HUES6 (cell line): ENCODE results near the gene SLC16A3.

Source experiments
- H3K27ac ChIP-seq: 2 replicates; pipeline ENCODE4 v1.7.0; 2013; ENCODE audit warnings: low read depth, mild to moderate bottlenecking, low read length, inconsistent platforms
- H3K27me3 ChIP-seq: 2 replicates; pipeline ENCODE4 v1.6.1; 2013; ENCODE audit warnings: low read length; ENCODE audit not compliant: control insufficient read depth, insufficient read depth
- H3K36me3 ChIP-seq: 2 replicates; pipeline ENCODE4 v1.6.1; 2013; ENCODE audit warnings: low read length; ENCODE audit not compliant: control insufficient read depth, insufficient read depth
- H3K4me1 ChIP-seq: 2 replicates; pipeline ENCODE4 v1.6.1; 2013; ENCODE audit warnings: low read length; ENCODE audit not compliant: control insufficient read depth, insufficient read depth
- H3K4me3 ChIP-seq: 2 replicates; pipeline ENCODE4 v1.5.1; 2013; ENCODE audit warnings: low read depth, low read length
- H3K9ac ChIP-seq: one replicate; pipeline ENCODE4 v1.6.1; 2013; ENCODE audit warnings: mild to moderate bottlenecking, low read length
- H3K9me3 ChIP-seq: 2 replicates; pipeline ENCODE4 v1.6.1; 2013; ENCODE audit warnings: low read depth, low read length; ENCODE audit not compliant: control insufficient read depth, insufficient read depth

Gene SLC16A3

DNA sequence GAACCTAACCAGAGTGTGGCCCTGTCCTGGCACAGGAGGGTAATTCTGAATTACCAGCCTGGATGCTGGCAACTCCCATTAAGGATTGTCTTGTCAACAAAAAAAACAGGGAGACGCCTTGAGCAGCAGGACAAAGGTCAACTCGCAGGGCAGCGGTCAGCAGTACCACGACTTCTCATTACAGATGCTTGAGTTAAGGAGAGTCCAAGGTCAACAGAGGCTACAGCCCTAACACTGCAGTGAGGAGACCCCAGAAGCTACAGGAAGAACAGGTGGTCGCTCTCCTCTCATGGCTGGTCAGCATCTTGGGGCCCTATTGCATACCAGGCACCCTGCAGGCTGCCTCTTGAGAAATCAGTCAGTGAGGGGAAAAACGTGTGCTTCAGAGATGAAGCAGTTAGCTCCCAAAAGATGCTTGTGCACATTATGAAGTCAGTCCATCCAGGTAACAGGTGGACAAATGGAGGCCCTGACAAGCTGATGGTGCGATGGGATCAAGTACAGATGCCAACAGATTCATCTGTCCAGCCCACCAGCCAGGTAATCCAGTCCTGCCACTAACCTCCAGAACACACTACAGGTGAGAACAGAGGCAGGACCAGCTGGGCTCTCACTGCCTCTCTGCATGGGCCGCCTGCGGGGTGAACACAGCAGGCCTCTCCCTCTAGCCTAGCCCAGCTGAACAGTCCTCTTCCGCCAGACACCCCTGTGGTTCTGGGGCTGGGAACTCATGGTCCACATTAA is 40.5 kb downstream of the SLC16A3 start:
- no peak overlapping the region for H3K27ac ChIP-seq
- no peaks in the 10 kb centered on the region for H3K27me3 ChIP-seq
- H3K36me3 ChIP-seq = peaks cover 68% of the 10 kb centered on the region
- peaks cover 28% of the 10 kb centered on the region for H3K4me1 ChIP-seq
- H3K4me3 ChIP-seq = no peak overlapping the region
- H3K9me3 ChIP-seq = no peaks in the 10 kb centered on the region
- H3K9ac ChIP-seq = no peak overlapping the region

DNA sequence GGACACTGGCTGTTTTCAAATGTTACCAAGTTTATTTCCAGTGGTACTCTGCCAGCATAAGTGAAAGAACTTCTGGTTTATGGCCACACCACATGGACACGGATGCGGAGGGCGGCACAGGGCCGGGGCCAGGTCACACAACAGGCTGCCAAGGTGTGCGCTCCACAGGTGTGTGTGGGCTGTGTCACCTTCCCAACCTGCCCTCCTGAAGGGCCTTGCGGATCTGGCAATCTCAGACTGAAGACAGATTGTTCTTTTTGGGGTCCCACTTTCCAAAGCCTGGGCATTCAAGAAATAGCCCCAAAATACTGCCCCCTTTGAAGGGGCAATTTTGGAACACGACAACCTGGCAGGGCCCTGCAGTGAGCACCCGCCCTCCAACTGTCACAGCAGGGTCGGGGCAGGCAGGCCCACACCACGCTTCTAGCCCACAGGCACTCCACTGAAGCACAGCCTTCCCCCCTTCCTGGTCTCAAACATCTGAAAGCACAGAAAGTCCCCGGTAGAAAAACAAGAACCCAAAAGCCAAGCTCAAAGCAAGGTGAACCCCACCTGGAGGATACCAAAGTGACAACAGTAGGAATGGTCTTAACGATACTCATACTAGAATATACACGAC is 41.1 kb downstream of the SLC16A3 start:
- Histone ChIP-seq H3K4me3 (no peak overlapping the region), H3K9me3 (no peaks in the 10 kb centered on the region), H3K36me3 (peaks cover 62% of the 10 kb centered on the region), H3K27ac (no peak overlapping the region), H3K27me3 (no peaks in the 10 kb centered on the region), H3K4me1 (peaks cover 29% of the 10 kb centered on the region), H3K9ac (no peak overlapping the region)

DNA sequence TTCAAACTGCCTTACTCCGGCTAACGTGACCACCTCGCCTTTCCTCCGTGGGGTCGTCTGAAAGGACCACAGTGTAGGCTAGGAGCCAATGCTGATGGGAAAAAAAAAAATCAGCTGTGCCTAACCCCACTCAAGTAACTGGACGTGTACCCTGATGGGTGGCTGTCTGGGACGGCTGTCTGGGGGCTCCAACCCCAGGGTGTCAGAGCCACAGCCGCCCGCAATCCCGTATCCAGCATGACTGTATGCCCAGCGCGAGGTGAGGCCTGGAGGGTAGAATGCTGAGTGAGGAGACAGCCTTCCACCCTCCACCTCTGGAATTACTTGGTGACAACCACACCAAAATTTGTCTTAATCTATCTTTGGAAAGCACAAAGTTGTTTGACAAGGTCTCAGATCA is 41.8 kb downstream of the SLC16A3 start:
- Histone ChIP-seq H3K4me3 (no peak overlapping the region), H3K4me1 (peaks cover 29% of the 10 kb centered on the region), H3K36me3 (peaks cover 55% of the 10 kb centered on the region), H3K27ac (no peak overlapping the region), H3K9me3 (no peaks in the 10 kb centered on the region), H3K9ac (no peak overlapping the region), H3K27me3 (0 out of 2 replicates have a peak, but pooled peaks cover 3% of the 10 kb centered on the region)

DNA sequence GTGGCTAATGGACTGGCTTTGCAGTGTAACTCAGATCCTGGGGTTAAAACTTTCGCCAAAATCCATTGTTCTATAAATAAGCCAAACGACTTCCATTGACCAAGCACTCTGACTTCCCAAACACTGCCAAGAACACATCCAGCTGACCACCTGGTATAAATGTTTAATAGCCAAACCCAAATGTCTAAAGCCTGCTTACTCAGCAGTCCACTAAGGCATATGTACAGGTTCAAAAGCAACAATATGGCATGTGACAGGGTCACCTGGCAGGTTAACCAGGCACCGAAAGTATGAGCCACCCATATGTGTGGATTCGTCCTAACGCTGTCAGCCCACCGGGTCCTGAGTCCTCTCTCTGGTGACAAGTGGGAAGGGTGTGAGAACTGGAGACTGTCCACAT is 42.6 kb downstream of the SLC16A3 start:
- Histone ChIP-seq H3K4me1 (peaks cover 29% of the 10 kb centered on the region), H3K4me3 (no peak overlapping the region), H3K36me3 (peaks cover 48% of the 10 kb centered on the region), H3K9ac (no peak overlapping the region), H3K27ac (no peak overlapping the region), H3K27me3 (0 out of 2 replicates have a peak, but pooled peaks cover 3% of the 10 kb centered on the region), H3K9me3 (no peaks in the 10 kb centered on the region)

DNA sequence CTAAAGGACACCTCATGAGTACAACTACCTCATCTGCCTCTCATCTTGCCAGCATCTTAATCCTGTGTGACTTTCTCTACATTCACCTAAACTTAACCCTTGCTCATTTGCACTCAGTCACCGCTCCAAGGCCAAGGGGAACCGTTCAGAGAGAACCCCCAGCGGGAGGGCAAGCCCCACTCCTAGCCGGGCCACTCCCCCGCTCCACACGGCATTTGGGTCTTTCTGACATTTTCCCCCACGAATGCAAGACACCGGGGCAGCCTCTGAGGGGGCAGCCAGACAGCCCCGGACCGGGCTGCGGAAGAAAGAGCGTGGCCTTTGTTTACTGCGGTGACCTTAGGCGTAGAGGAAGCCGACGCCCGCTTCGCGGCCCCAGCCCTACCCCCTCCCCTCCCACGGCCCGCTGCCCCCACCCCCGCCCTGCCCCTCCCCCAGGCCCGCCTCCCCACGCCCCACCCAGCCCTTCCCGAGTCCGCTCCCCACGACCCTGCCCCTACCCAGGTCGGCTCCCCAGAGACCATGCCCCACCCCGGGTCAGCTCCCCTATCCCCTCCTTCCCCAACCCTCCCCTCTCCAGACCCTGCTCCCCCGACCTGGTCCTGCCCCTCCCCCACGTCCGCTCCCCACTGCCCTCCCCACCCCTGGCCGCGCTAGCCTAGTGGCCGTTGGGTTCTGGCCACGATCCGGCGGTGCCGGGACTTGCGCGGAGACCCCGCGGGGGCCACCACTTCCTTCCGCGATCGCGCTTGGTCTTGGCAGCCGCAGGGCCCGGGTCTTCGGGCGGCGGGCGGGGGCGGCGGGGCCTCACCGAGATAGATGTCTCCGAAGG is 43.9 kb downstream of the SLC16A3 start:
- no peaks in the 10 kb centered on the region for H3K9me3 ChIP-seq
- H3K4me3 ChIP-seq = peak overlapping the region; percentile 86
- 0 out of 2 replicates have a peak, but pooled peaks cover 3% of the 10 kb centered on the region for H3K27me3 ChIP-seq
- peak overlapping the region; percentile 89 for H3K9ac ChIP-seq
- H3K36me3 ChIP-seq = peaks cover 36% of the 10 kb centered on the region
- peaks cover 34% of the 10 kb centered on the region for H3K4me1 ChIP-seq
- H3K27ac ChIP-seq = peak overlapping the region; percentile 100

DNA sequence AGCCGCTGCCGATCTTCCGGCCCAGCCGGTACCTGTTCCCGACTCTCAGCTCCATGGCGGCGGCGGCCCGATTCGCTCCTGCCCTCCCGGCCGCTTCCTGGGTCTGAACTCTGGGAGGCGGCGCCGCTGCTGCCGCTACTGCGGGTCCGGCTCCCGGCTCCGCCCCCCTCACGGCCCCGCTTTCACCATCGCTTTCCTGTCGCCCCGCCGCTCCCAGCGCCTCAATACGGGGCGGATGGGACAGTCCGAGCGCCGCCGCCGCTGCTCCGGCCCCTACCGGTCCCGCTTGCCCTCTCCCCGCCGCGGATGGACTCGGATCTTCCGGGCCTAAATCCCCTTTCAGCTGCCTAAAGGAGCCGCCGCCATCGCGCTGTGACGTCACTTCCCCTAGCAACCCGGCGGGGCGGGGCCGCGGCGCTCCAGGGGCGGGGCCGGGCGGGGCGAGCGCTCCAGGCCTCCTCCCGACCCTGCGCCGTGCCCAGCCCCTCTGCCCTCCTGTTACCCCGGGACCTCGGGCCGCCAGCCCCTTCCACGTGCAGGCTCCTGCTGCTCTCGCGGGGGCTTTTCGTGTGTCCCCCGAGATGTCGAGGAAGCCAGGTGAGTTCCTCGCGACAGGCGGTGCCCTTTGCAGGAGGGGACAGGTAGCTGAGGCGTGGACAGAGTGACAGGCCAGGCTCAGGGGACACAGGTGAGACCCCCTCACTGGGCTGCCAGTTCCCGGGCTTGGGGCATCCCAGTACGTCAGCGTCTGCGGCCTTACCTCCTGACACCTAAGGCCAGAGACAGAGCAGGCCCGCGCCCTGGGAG is 44.7 kb downstream of the SLC16A3 start, which contains the start of gene CSNK1D:
Gene CSNK1D, minus strand, starts transcription at position 374 of the 807 bp plus-strand sequence. Its CDS starts 319 bp downstream, at position 55.
- peaks cover 29% of the 10 kb centered on the region for H3K36me3 ChIP-seq

DNA sequence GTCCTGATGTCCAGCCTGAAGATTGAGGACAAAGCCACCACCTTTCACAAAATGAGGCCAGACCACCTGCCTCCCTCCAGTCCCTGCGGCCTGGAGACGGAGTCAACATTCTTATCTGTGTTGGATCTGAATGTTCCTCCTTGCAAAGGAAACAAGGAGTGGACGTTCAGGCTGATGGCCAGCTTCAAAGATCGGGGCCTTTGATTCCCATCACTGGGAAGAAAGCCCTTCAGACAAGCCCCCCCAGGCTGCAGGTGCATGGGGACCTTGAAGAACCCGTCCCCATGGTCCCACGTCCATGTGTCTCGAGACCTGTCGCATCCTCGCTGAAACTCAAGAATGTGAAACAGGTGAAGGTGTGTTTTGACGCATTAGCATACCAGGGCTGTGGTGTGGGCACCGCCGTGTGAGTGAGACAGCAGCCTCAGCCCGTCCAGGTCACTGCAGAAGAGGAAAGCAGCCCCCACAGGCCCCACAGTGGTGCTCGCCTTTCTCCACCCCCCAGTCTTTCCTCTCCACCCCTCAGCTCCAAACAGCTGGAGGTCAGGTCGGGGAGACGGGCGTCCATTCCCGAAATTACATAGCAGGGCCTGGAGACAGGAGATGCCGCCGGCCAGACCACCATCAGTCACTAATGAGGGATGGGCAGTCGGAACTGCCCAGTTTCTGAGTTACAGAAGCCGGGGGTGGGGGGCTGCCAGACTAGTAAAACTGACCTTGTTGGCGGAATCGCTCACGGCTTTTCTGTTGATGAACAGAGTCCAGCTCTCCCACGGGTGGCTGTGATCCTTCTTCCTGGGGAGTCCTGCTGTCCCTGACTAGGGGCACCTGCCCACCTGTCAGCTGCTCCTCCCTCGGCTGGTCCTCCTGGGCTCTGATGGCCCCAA is 45.5 kb downstream of the SLC16A3 start:
- H3K27me3 ChIP-seq = 0 out of 2 replicates have a peak, but pooled peaks cover 3% of the 10 kb centered on the region
- H3K9me3 ChIP-seq = no peaks in the 10 kb centered on the region
- H3K36me3 ChIP-seq = peaks cover 22% of the 10 kb centered on the region
- no peak overlapping the region for H3K9ac ChIP-seq
- no peak overlapping the region for H3K27ac ChIP-seq
- H3K4me1 ChIP-seq = peaks cover 35% of the 10 kb centered on the region
- peak overlapping the region; percentile 86 for H3K4me3 ChIP-seq

More for the DNA sequence above, 44.7 kb downstream of the SLC16A3 start, which contains the start of gene CSNK1D:
- no peaks in the 10 kb centered on the region for H3K9me3 ChIP-seq
- H3K4me1 ChIP-seq = peaks cover 34% of the 10 kb centered on the region
- 0 out of 2 replicates have a peak, but pooled peaks cover 3% of the 10 kb centered on the region for H3K27me3 ChIP-seq
- H3K27ac ChIP-seq = peak within 1 kb of the TSS; percentile 100
- H3K9ac ChIP-seq = peak within 1 kb of the TSS; percentile 89
- H3K4me3 ChIP-seq = peak within 1 kb of the TSS; percentile 86

DNA sequence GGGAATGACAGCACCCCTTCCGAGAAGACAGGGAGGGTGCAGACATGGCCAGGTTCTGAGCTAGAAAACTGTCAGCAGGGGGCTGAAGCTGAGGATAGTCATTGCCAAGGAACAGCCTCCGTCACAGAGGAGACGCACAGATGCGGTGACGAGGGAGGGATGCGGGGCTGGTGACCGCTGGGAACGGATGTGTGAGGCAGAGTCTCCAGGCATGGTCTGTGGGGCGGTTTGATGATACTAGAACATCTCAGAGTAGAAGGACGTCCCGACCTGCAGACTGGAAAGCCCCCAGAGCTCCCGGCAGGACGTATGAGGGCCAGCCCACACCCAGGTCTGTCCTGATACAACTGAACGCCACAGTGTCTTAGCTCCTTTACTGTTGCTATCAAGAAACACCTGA is 46.5 kb downstream of the SLC16A3 start:
- H3K36me3 ChIP-seq = peaks cover 15% of the 10 kb centered on the region
- no peak overlapping the region for H3K4me3 ChIP-seq
- H3K9me3 ChIP-seq = no peaks in the 10 kb centered on the region
- H3K27me3 ChIP-seq = 0 out of 2 replicates have a peak, but pooled peaks cover 3% of the 10 kb centered on the region
- H3K4me1 ChIP-seq = peaks cover 29% of the 10 kb centered on the region
- H3K27ac ChIP-seq = no peak overlapping the region
- no peak overlapping the region for H3K9ac ChIP-seq

DNA sequence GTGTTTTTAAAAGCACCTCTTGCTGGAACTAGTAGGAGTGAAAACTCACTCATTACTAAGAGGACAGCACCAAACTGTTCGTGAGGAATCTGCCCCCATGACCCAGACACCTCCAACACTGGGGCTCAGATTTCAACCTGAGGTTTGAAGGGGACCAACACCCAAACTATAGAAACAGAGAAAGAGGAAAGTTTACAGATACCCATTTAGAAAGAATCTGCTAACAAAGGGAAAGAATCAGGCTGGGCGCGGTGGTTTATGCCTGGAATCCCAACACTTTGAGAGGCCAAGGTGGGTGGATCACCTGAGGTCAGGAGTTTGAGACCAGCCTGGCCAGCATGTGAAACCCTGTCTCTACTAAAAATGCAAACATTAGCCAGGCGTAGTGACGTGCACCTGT is 48.1 kb downstream of the SLC16A3 start:
- H3K27ac ChIP-seq = no peak overlapping the region
- H3K9me3 ChIP-seq = no peaks in the 10 kb centered on the region
- H3K4me3 ChIP-seq = no peak overlapping the region
- H3K9ac ChIP-seq = no peak overlapping the region
- H3K27me3 ChIP-seq = 0 out of 2 replicates have a peak, but pooled peaks cover 3% of the 10 kb centered on the region
- H3K36me3 ChIP-seq = peaks cover 1% of the 10 kb centered on the region
- H3K4me1 ChIP-seq = peaks cover 25% of the 10 kb centered on the region
